Neural cell (in vitro differentiated cells): ENCODE data around the gene SFXN4. TPM values are rescaled to one million over a fixed set of nuclear protein-coding genes. Genes with fewer than 3 reads are reported as not detected.

Experiments
- H2AFZ ChIP-seq: fragments of 200-600, 300-800 bp; sonication (generic), shearing (Covaris generic); 2 replicates; pipeline ENCODE4 v1.6.0; 2014; ENCODE audit warnings: low read depth, mild to moderate bottlenecking, antibody characterized with exemption, low read length, moderate library complexity
- H3F3A ChIP-seq: fragments of 200-600 bp; shearing (Covaris generic); 2 replicates; pipeline ENCODE4 v1.6.1; 2016; ENCODE audit warnings: mild to moderate bottlenecking, moderate library complexity, mixed read lengths, antibody characterized with exemption, low read length; ENCODE audit not compliant: insufficient read depth, poor library complexity, severe bottlenecking
- H3K27ac ChIP-seq: fragments of 200-600, 300-800 bp; sonication (generic), shearing (Covaris generic); 2 replicates; pipeline ENCODE4 v1.5.1; 2014; ENCODE audit warnings: mild to moderate bottlenecking, low read length, moderate library complexity
- H3K27me3 ChIP-seq: fragments of 300-800, 200-600 bp; sonication (generic), shearing (Covaris generic); 2 replicates; pipeline ENCODE4 v1.6.0; 2014; ENCODE audit warnings: mild to moderate bottlenecking, low read depth, low read length, moderate library complexity; ENCODE audit not compliant: insufficient read depth
- H3K36me3 ChIP-seq: fragments of 300-800, 200-600 bp; sonication (generic), shearing (Covaris generic); 2 replicates; pipeline ENCODE4 v1.5.1; 2014; ENCODE audit warnings: mild to moderate bottlenecking, antibody characterized with exemption, low read length, moderate library complexity; ENCODE audit not compliant: insufficient read depth
- H3K4me2 ChIP-seq: fragments of 300-800, 200-600 bp; sonication (generic), shearing (Covaris generic); 2 replicates; pipeline ENCODE4 v1.6.0; 2014; ENCODE audit warnings: mild to moderate bottlenecking, low read length
- H3K4me3 ChIP-seq: fragments of 300-800, 200-600 bp; sonication (generic), shearing (Covaris generic); 2 replicates; pipeline ENCODE4 v1.5.1; 2014; ENCODE audit warnings: mild to moderate bottlenecking, low read length, moderate library complexity
- H3K79me2 ChIP-seq: fragments of 200-600 bp; shearing (Covaris generic); replicated peaks from 2 replicates; pipeline ENCODE4 v1.6.0; 2014; ENCODE audit warnings: mild to moderate bottlenecking, low read length, moderate library complexity; ENCODE audit not compliant: insufficient read depth
- H3K9ac ChIP-seq: fragments of 300-800, 200-600 bp; sonication (generic), shearing (Covaris generic); 2 replicates; pipeline ENCODE4 v1.6.1; 2016; ENCODE audit warnings: mild to moderate bottlenecking, low read length, mixed read lengths
- H3K9me2 ChIP-seq: fragments of 200-600 bp; shearing (Covaris generic); 2 replicates; pipeline ENCODE4 v1.6.1; 2016; ENCODE audit warnings: mild to moderate bottlenecking, low read length, mixed read lengths; ENCODE audit not compliant: insufficient read depth
- H3K9me3 ChIP-seq: fragments of 200-600, 300-800 bp; sonication (generic), shearing (Covaris generic); 2 replicates; pipeline ENCODE4 v1.6.1; 2016; ENCODE audit warnings: mild to moderate bottlenecking, mixed run types, low read length, moderate library complexity, mixed read lengths
- H4K20me1 ChIP-seq: fragments of 200-600 bp; shearing (Covaris generic); 2 replicates; pipeline ENCODE4 v1.6.1; 2016; ENCODE audit warnings: mild to moderate bottlenecking, mixed run types; ENCODE audit not compliant: insufficient read depth
- CTCF ChIP-seq: fragments of 450-650 bp; IDR thresholded peaks from 2 replicates; pipeline ENCODE4 v1.5.1; 2014; ENCODE audit warnings: antibody characterized with exemption, mild to moderate bottlenecking, moderate library complexity; ENCODE audit not compliant: poor library complexity, severe bottlenecking
- EP300 ChIP-seq: fragments of 450-650 bp; conservative IDR thresholded peaks from 2 replicates; pipeline ENCODE4 v1.6.1; 2014; ENCODE audit warnings: antibody characterized with exemption, mild to moderate bottlenecking, moderate library complexity; ENCODE audit not compliant: poor library complexity, severe bottlenecking
- EZH2 ChIP-seq: fragments of 200-600, 300-800 bp; shearing (Covaris generic), sonication (generic); IDR thresholded peaks from 2 replicates; pipeline ENCODE4 v1.6.1; 2014; ENCODE audit warnings: antibody characterized with exemption, low read length, borderline replicate concordance, mild to moderate bottlenecking; ENCODE audit not compliant: insufficient read depth, poor library complexity, severe bottlenecking
- MXI1 ChIP-seq: fragments of 450-650 bp; conservative IDR thresholded peaks from 2 replicates; pipeline ENCODE4 v1.6.1; 2014; ENCODE audit warnings: antibody characterized with exemption, mild to moderate bottlenecking; ENCODE audit not compliant: poor library complexity, severe bottlenecking
- POLR2AphosphoS5 ChIP-seq: IDR thresholded peaks from 2 replicates; pipeline ENCODE4 v1.6.1; 2012
- RAD21 ChIP-seq: fragments of 450-650 bp; conservative IDR thresholded peaks from 2 replicates; pipeline ENCODE4 v1.6.1; 2014; ENCODE audit warnings: antibody characterized with exemption, mild to moderate bottlenecking, moderate library complexity
- REST ChIP-seq: IDR thresholded peaks from 2 replicates; pipeline ENCODE4 v1.6.1; 2012; ENCODE audit warnings: borderline replicate concordance
- SMC3 ChIP-seq: fragments of 450-650 bp; conservative IDR thresholded peaks from 2 replicates; pipeline ENCODE4 v1.6.1; 2014; ENCODE audit warnings: antibody characterized with exemption, mild to moderate bottlenecking, moderate library complexity; ENCODE audit not compliant: poor library complexity
- TAF1 ChIP-seq: IDR thresholded peaks from 2 replicates; pipeline ENCODE4 v1.6.1; 2012; ENCODE audit warnings: low read depth
- polyA plus RNA-seq: library from polyadenylated mRNA; depleted of rRNA; stranded (reverse); fragments of >200 nt; gene quantifications from 2 replicates; pipeline ENCODE4 v1.2.3, GENCODE V29; 2014

The SFXN4 gene
- polyA plus RNA-seq, 1 donor from 2014 or later: 23.7 TPM

GRCh38 chr10:119118231-119118630, 47.3 kb downstream of the SFXN4 start:
- Histone ChIP-seq H3K36me3 (peaks cover 5% of the 10 kb centered on the region), H3K9me2 (no peaks in the 10 kb centered on the region), H4K20me1 (no peaks in the 10 kb centered on the region), H3K9me3 (no peaks in the 10 kb centered on the region), H3K27me3 (no peaks in the 10 kb centered on the region), H2AFZ (no peak overlapping the region), H3K27ac (no peak overlapping the region), H3K9ac (no peak overlapping the region), H3F3A (no peaks in the 10 kb centered on the region), H3K4me3 (no peak overlapping the region), H3K4me2 (no peak overlapping the region), H3K79me2 (no peaks in the 10 kb centered on the region)
- TF ChIP-seq REST (no peak), RAD21 (no peak), CTCF (no peak), TAF1 (no peak), POLR2AphosphoS5 (no peak), MXI1 (no peak), EP300 (no peak), EZH2 (no peak), SMC3 (no peak)

DNA sequence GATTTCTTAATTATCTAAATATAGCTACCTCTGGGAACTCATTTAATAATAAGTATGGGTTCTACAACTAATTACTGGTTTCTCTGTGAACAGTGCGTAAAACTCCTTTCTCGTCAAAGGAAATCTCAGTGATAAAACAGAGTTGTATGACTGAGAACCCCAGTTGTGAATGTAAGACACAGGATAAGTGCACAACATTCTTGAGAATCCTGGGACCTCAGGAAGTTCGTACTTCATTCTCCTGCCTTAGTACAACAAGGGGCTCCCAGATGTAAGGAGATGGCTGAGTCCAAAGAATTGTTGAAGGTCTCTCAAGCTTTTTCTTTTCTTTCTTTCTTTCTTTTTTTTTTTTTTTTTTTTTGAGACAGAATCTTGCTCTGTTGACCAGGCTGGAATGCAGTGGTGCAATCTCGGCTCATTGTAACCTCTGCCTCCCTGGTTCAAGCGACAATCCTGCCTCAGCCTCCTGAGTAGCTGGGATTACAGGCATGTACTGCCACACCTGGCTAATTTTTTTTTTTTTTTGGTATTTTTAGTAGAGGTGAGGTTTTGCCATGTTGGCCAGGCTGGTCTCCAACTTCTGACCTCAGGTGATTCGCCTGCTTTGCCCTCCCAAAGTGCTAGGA, 49.1 kb downstream of the SFXN4 start:
- Histone ChIP-seq H3K79me2 (no peaks in the 10 kb centered on the region), H3K27ac (no peak overlapping the region), H3K4me2 (no peak overlapping the region), H3K4me3 (no peak overlapping the region), H3K9ac (no peak overlapping the region), H4K20me1 (no peaks in the 10 kb centered on the region), H3K36me3 (peaks cover 5% of the 10 kb centered on the region), H3K9me3 (no peaks in the 10 kb centered on the region), H3K9me2 (no peaks in the 10 kb centered on the region), H3K27me3 (no peaks in the 10 kb centered on the region), H3F3A (no peaks in the 10 kb centered on the region), H2AFZ (no peak overlapping the region)
- no peak for TF ChIP-seq SMC3
- no peak for TF ChIP-seq MXI1
- no peak for TF ChIP-seq RAD21
- TF ChIP-seq POLR2AphosphoS5: no peak
- TF ChIP-seq CTCF: no peak
- TF ChIP-seq EP300: no peak
- TF ChIP-seq EZH2: no peak
- no peak for TF ChIP-seq REST
- TF ChIP-seq TAF1: no peak
